Astrocyte (in vitro differentiated cells and primary cell): ENCODE data around the gene NRF1. TPM values are rescaled to one million over a fixed set of nuclear protein-coding genes. Genes with fewer than 3 reads are reported as not detected.

Source experiments
- DNase-seq: peaks from one replicate; pipeline ENCODE4 v3.0.0-alpha.2; 2010; ENCODE audit warnings: low read depth
- FAIRE-seq: peaks from 2 replicates; lab custom pipeline; 2011; peaks lifted over from hg19 to GRCh38; lab: Jason Lieb, UNC
- H2AFZ ChIP-seq: 2 replicates; pipeline ENCODE4 v1.6.0; 2012; ENCODE audit warnings: low read depth, low read length, inconsistent platforms
- H3K27ac ChIP-seq: 2 replicates; pipeline ENCODE4 v1.5.1; 2011; ENCODE audit warnings: low read depth, low read length, inconsistent platforms
- H3K27me3 ChIP-seq: 2 replicates; pipeline ENCODE4 v1.6.0; 2011; ENCODE audit warnings: low read length, inconsistent platforms; ENCODE audit not compliant: insufficient read depth
- H3K36me3 ChIP-seq: 2 replicates; pipeline ENCODE4 v1.5.1; 2011; ENCODE audit warnings: low read length, inconsistent platforms; ENCODE audit not compliant: insufficient read depth
- H3K4me1 ChIP-seq: 2 replicates; pipeline ENCODE4 v1.5.1; 2011; ENCODE audit warnings: low read length, inconsistent platforms; ENCODE audit not compliant: insufficient read depth
- H3K4me2 ChIP-seq: 2 replicates; pipeline ENCODE4 v1.6.0; 2012; ENCODE audit warnings: low read length, inconsistent platforms
- H3K4me3 ChIP-seq: 2 replicates; pipeline ENCODE4 v1.5.1; 2011; ENCODE audit warnings: low read depth, mild to moderate bottlenecking, low read length, inconsistent platforms; ENCODE audit not compliant: insufficient read depth
- H3K79me2 ChIP-seq: 2 replicates; pipeline ENCODE4 v1.6.0; 2012; ENCODE audit warnings: mild to moderate bottlenecking, low read length, inconsistent platforms; ENCODE audit not compliant: insufficient read depth
- H3K9ac ChIP-seq: 2 replicates; pipeline ENCODE4 v1.6.0; 2012; ENCODE audit warnings: mild to moderate bottlenecking, low read length, inconsistent platforms
- H3K9me3 ChIP-seq: 2 replicates; pipeline ENCODE4 v1.5.1; 2012; ENCODE audit warnings: low read depth, mild to moderate bottlenecking, low read length, inconsistent platforms; ENCODE audit not compliant: insufficient read depth
- H4K20me1 ChIP-seq: 2 replicates; pipeline ENCODE4 v1.6.0; 2012; ENCODE audit warnings: low read length, inconsistent platforms; ENCODE audit not compliant: insufficient read depth
- H3K27ac Mint-ChIP-seq: one replicate; pipeline ENCODE4 v1.8.0; 2021; ENCODE audit warnings: mild to moderate bottlenecking, mixed read lengths; ENCODE audit not compliant: unreplicated experiment
- H3K27me3 Mint-ChIP-seq: one replicate; pipeline ENCODE4 v1.8.0; 2021; ENCODE audit warnings: low read depth, mixed read lengths; ENCODE audit not compliant: unreplicated experiment
- H3K36me3 Mint-ChIP-seq: one replicate; pipeline ENCODE4 v1.8.0; 2021; ENCODE audit warnings: low read depth, mixed read lengths; ENCODE audit not compliant: unreplicated experiment
- H3K4me1 Mint-ChIP-seq: one replicate; pipeline ENCODE4 v1.8.0; 2021; ENCODE audit warnings: low read depth, mixed read lengths; ENCODE audit not compliant: unreplicated experiment
- H3K4me3 Mint-ChIP-seq: one replicate; pipeline ENCODE4 v1.8.0; 2021; ENCODE audit warnings: mild to moderate bottlenecking, moderate library complexity, mixed read lengths; ENCODE audit not compliant: unreplicated experiment
- H3K9me3 Mint-ChIP-seq: one replicate; pipeline ENCODE4 v1.8.0; 2021; ENCODE audit warnings: mild to moderate bottlenecking, mixed read lengths; ENCODE audit not compliant: unreplicated experiment
- EZH2 ChIP-seq: IDR thresholded peaks from 2 replicates; pipeline ENCODE4 v1.6.1; 2012; ENCODE audit warnings: mild to moderate bottlenecking, low read length, inconsistent platforms; ENCODE audit not compliant: insufficient read depth
- total RNA-seq: library from RNA; stranded (reverse); gene quantifications from 2 replicates; pipeline ENCODE4 v1.2.1, GENCODE V29; 2021
- TF ChIP-seq, protein P1 (sequence below): IDR thresholded peaks from 2 replicates; pipeline ENCODE4 v1.5.1; 2011; ENCODE audit warnings: low read depth, mild to moderate bottlenecking, inconsistent platforms, low read length, moderate library complexity; ENCODE audit not compliant: insufficient read depth

The NRF1 gene
- total RNA-seq, 1 donor from 2014 or later, result 12.7 TPM

DNA sequence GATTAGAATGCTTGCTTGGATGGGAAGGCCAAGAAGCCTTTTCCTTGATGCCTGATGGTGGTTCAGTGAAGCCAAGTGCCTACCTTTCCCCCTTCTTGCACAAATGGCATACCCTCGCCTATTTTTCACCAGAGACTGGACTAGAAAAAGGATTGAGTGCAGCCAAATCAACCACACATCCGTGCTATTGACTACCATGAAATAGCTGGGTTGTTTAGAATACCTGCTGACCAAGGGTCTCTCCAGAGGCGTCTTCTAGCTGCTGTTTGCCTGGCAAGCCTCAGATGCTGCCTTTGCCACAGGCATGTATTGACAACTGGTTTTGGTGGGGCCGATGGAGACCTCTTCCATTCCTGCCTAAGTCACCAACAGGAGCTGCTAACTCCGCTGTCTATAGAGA lies 146.5 kb downstream of the NRF1 start:
- TF ChIP-seq EZH2, result no peak
- TF ChIP-seq, protein P1, sequence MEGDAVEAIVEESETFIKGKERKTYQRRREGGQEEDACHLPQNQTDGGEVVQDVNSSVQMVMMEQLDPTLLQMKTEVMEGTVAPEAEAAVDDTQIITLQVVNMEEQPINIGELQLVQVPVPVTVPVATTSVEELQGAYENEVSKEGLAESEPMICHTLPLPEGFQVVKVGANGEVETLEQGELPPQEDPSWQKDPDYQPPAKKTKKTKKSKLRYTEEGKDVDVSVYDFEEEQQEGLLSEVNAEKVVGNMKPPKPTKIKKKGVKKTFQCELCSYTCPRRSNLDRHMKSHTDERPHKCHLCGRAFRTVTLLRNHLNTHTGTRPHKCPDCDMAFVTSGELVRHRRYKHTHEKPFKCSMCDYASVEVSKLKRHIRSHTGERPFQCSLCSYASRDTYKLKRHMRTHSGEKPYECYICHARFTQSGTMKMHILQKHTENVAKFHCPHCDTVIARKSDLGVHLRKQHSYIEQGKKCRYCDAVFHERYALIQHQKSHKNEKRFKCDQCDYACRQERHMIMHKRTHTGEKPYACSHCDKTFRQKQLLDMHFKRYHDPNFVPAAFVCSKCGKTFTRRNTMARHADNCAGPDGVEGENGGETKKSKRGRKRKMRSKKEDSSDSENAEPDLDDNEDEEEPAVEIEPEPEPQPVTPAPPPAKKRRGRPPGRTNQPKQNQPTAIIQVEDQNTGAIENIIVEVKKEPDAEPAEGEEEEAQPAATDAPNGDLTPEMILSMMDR, result no peak
- Histone ChIP-seq H4K20me1 (no peaks in the 10 kb centered on the region), H3K27me3 (no peaks in the 10 kb centered on the region), H3K4me1 (no peaks in the 10 kb centered on the region), H3K9me3 (no peaks in the 10 kb centered on the region), H3K9ac (no peak overlapping the region), H3K36me3 (no peaks in the 10 kb centered on the region), H2AFZ (no peak overlapping the region), H3K27ac (no peak overlapping the region), H3K79me2 (no peaks in the 10 kb centered on the region), H3K4me3 (no peak overlapping the region), H3K4me2 (no peak overlapping the region)
- FAIRE-seq (no peak), DNase-seq (no peak)
- H3K4me3 Mint-ChIP-seq, result no peak overlapping the region
- H3K27me3 Mint-ChIP-seq, result peaks cover 2% of the 10 kb centered on the region
- H3K4me1 Mint-ChIP-seq, result no peaks in the 10 kb centered on the region
- no peak overlapping the region for H3K27ac Mint-ChIP-seq
- H3K9me3 Mint-ChIP-seq, result no peaks in the 10 kb centered on the region
- peaks cover 6% of the 10 kb centered on the region for H3K36me3 Mint-ChIP-seq

- Histone ChIP-seq H3K79me2 (no peaks in the 10 kb centered on the region), H3K36me3 (no peaks in the 10 kb centered on the region), H3K9me3 (no peaks in the 10 kb centered on the region), H3K4me3 (no peak overlapping the region), H3K27me3 (no peaks in the 10 kb centered on the region), H4K20me1 (no peaks in the 10 kb centered on the region), H3K4me1 (no peaks in the 10 kb centered on the region), H3K9ac (no peak overlapping the region), H3K27ac (no peak overlapping the region), H2AFZ (no peak overlapping the region), H3K4me2 (no peak overlapping the region)
- TF ChIP-seq EZH2, result no peak
- TF ChIP-seq, protein P1, result no peak
- DNase-seq (no peak), FAIRE-seq (no peak)
- Mint-ChIP-seq H3K9me3 (no peaks in the 10 kb centered on the region), H3K4me3 (no peak overlapping the region), H3K36me3 (peaks cover 2% of the 10 kb centered on the region), H3K4me1 (no peaks in the 10 kb centered on the region), H3K27me3 (peaks cover 2% of the 10 kb centered on the region), H3K27ac (no peak overlapping the region)
Measured at GRCh38 chr7:129762387-129762969, 151.0 kb downstream of the NRF1 start.

DNA sequence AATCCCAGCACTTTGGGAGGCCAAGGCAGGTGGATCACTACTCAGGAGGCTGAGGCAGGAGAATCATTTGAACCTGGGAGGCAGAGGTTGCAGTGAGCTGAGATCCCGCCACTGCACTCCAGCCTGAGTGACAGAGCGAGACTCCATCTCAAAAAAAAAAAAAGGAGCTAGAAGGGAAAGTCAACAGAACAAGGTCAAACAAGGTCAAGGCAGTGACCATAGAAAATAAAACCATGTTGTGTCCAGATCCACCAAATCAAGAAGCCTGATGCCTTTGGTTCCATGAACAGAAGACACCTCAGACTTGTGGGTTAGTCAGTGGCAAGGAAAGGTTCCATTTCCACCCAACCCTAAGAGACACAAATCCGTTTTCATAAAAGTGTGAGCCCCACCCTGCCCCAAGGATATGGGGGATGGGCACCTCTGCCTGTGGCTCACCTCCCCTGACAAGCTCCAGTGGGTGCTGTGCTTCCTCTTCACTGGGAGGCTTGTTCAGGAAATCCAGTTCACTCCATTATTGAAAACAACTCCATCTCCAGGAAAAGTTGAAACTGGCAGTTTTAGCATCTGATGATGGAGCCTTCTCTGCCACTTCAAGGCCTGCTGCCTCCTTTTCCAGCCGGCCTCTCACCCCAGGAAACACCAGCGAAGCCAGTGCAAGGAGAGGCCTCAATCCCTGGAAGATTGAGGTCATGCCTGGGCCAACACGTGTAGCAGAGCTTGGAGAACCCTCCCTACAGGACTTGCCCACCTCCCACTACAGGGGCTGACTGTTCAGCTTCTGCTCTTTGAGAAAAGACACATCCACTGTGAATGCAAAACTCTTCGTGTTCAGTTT lies 152.9 kb downstream of the NRF1 start:
- no peak for FAIRE-seq
- Mint-ChIP-seq H3K27ac (no peak overlapping the region), H3K4me1 (no peaks in the 10 kb centered on the region), H3K36me3 (no peaks in the 10 kb centered on the region), H3K27me3 (peaks cover 2% of the 10 kb centered on the region), H3K9me3 (no peaks in the 10 kb centered on the region), H3K4me3 (no peak overlapping the region)
- Histone ChIP-seq H3K4me2 (no peak overlapping the region), H4K20me1 (no peaks in the 10 kb centered on the region), H3K4me1 (no peaks in the 10 kb centered on the region), H2AFZ (no peak overlapping the region), H3K36me3 (no peaks in the 10 kb centered on the region), H3K27me3 (no peaks in the 10 kb centered on the region), H3K9me3 (no peaks in the 10 kb centered on the region), H3K9ac (no peak overlapping the region), H3K79me2 (no peaks in the 10 kb centered on the region), H3K27ac (no peak overlapping the region), H3K4me3 (no peak overlapping the region)
- TF ChIP-seq, protein P1, result no peak
- TF ChIP-seq EZH2, result no peak
- DNase-seq, result no peak
